SK-N-MC (cell line): ENCODE data around the gene NEK6.

ENCODE experiments used
- EZH2 ChIP-seq: fragments of 200-600 bp; sonication (generic); IDR thresholded peaks from one replicate; pipeline ENCODE4 v1.6.1; 2017; ENCODE audit warnings: antibody characterized with exemption
- FOXP2 ChIP-seq: optimal IDR thresholded peaks from 2 replicates; pipeline ENCODE3; 2011; ENCODE audit warnings: mild to moderate bottlenecking, moderate library complexity; ENCODE audit not compliant: insufficient read depth; ENCODE audit errors: extremely low read length, control extremely low read depth
- POLR2AphosphoS5 ChIP-seq: IDR thresholded peaks from 2 replicates; pipeline ENCODE4 v1.6.1; 2012; ENCODE audit warnings: mild to moderate bottlenecking, low read depth, low read length, borderline replicate concordance

GRCh38 chr9:124365036-124365435 lies 107.3 kb downstream of the NEK6 start:
- TF ChIP-seq EZH2 (no peak), FOXP2 (no peak), POLR2AphosphoS5 (no peak)
